Large intestine (tissue), 1 donor: ENCODE data around the gene MAP1B. TPM values are rescaled to one million over a fixed set of nuclear protein-coding genes. Genes with fewer than 3 reads are reported as not detected.

Experiments used
- polyA plus RNA-seq: library from polyadenylated mRNA; unstranded; fragments of 120-200 nt; gene quantifications from one replicate; pipeline ENCODE4 v1.2.1, GENCODE V29; 2013

MAP1B gene
- polyA plus RNA-seq, 1 donor: 31.0 TPM

Other genes starting within 250 kb of the MAP1B start
- 52.7 TPM for gene MRPS27, start 212.8 kb downstream of the MAP1B start, polyA plus RNA-seq
- 6.7 TPM for gene PTCD2, start 212.9 kb downstream of the MAP1B start, polyA plus RNA-seq